Keratinocyte (primary cell): ENCODE measurements around the gene LRBA. TPM values are rescaled to one million over a fixed set of nuclear protein-coding genes. Genes with fewer than 3 reads are reported as not detected.

ENCODE experiments used
- DNase-seq: peaks from one replicate; pipeline ENCODE4 v3.0.0-alpha.2; 2011; ENCODE audit warnings: low read depth, missing footprints, low spot score
- FAIRE-seq: peaks from 2 replicates; lab custom pipeline; 2011; peaks lifted over from hg19 to GRCh38; lab: Jason Lieb, UNC
- H2AFZ ChIP-seq: 2 replicates; pipeline ENCODE4 v1.6.0; 2012; ENCODE audit warnings: low read length, control low read depth, inconsistent platforms; ENCODE audit not compliant: control insufficient read depth
- H3K27ac ChIP-seq: 2 replicates; pipeline ENCODE4 v1.5.1; 2011; ENCODE audit warnings: low read length; ENCODE audit not compliant: control insufficient read depth, insufficient read depth
- H3K27me3 ChIP-seq: 3 replicates; pipeline ENCODE4 v1.6.0; 2011; ENCODE audit warnings: low read length; ENCODE audit not compliant: control insufficient read depth, insufficient read depth; ENCODE audit errors: extremely low read depth
- H3K36me3 ChIP-seq, 2 experiments: 2 replicates in 1 of 2; 3 replicates in 1 of 2; pipeline ENCODE4 v1.5.1; 2011; ENCODE audit warnings: low read length in 2 of 2, mild to moderate bottlenecking in 1 of 2; ENCODE audit not compliant: control insufficient read depth in 2 of 2, insufficient read depth in 2 of 2; ENCODE audit errors: extremely low read depth in 1 of 2
- H3K4me1 ChIP-seq: 3 replicates; pipeline ENCODE4 v1.5.1; 2011; ENCODE audit warnings: low read length; ENCODE audit not compliant: control insufficient read depth, insufficient read depth; ENCODE audit errors: extremely low read depth
- H3K4me2 ChIP-seq: 3 replicates; pipeline ENCODE4 v1.6.0; 2011; ENCODE audit warnings: low read depth, low read length; ENCODE audit not compliant: control insufficient read depth, insufficient read depth; ENCODE audit errors: extremely low read depth
- H3K4me3 ChIP-seq, 3 experiments: fragments of 200-600 bp in 1 of 3; sonication (generic) in 1 of 3; 2 replicates in 2 of 3; 3 replicates in 1 of 3; pipeline ENCODE4 v1.5.1; 2011 to 2016; ENCODE audit warnings: low read length in 3 of 3, mild to moderate bottlenecking in 3 of 3, control low read depth in 2 of 3, inconsistent platforms in 1 of 3, low read depth in 1 of 3, mixed read lengths in 1 of 3, mixed run types in 1 of 3, moderate library complexity in 1 of 3; ENCODE audit not compliant: control insufficient read depth in 2 of 3, insufficient read depth in 2 of 3; ENCODE audit errors: extremely low read depth in 1 of 3
- H3K79me2 ChIP-seq: 2 replicates; pipeline ENCODE4 v1.6.0; 2012; ENCODE audit warnings: low read length; ENCODE audit not compliant: control insufficient read depth, insufficient read depth
- H3K9ac ChIP-seq: 3 replicates; pipeline ENCODE4 v1.6.0; 2011; ENCODE audit warnings: low read length; ENCODE audit not compliant: control insufficient read depth, insufficient read depth; ENCODE audit errors: extremely low read depth
- H3K9me1 ChIP-seq: 3 replicates; pipeline ENCODE4 v1.6.0; 2011; ENCODE audit warnings: low read length; ENCODE audit not compliant: control insufficient read depth, insufficient read depth; ENCODE audit errors: extremely low read depth
- H3K9me3 ChIP-seq: 2 replicates; pipeline ENCODE4 v1.5.1; 2012; ENCODE audit warnings: low read depth, low read length; ENCODE audit not compliant: control insufficient read depth
- H4K20me1 ChIP-seq: 3 replicates; pipeline ENCODE4 v1.6.0; 2011; ENCODE audit warnings: low read length; ENCODE audit not compliant: control insufficient read depth, insufficient read depth; ENCODE audit errors: extremely low read depth
- CTCF ChIP-seq, 3 experiments: IDR thresholded peaks in 1 of 3; conservative IDR thresholded peaks in 1 of 3; optimal IDR thresholded peaks in 1 of 3; 2 replicates in 2 of 3; 3 replicates in 1 of 3; pipeline versions ENCODE3 to v1.5.1; 2011; ENCODE audit warnings: low read length in 3 of 3, mild to moderate bottlenecking in 3 of 3, moderate library complexity in 2 of 3, control low read depth in 1 of 3, inconsistent platforms in 1 of 3; ENCODE audit not compliant: insufficient read depth in 2 of 3; ENCODE audit errors: extremely low read depth in 1 of 3
- EZH2 ChIP-seq: IDR thresholded peaks from one replicate; pipeline ENCODE4 v1.6.1; 2012; ENCODE audit warnings: inconsistent platforms, mild to moderate bottlenecking, low read length, moderate library complexity
- dilution Hi-C: fragments of 300-500 bp; cut with MboI; formaldehyde crosslinking; loops from one replicate; pipeline ENCODE4 v1.7.0; 2020; ENCODE audit warnings: low sequenced_read_pairs; ENCODE audit not compliant: extremely low pct_ligation_motif_present
- polyA plus RNA-seq, 5 experiments: library from polyadenylated mRNA; depleted of rRNA in 3 of 5; stranded (reverse) in 3 of 5; stranded (forward) in 1 of 5; unstranded in 1 of 5; fragments of >200 nt; gene quantifications; 1 replicate in 1 of 5; 2 replicates in 3 of 5; 3 replicates in 1 of 5; pipeline versions ENCODE4 v1.2.1 to v1.2.3, GENCODE V29; 2011 to 2012; ENCODE audit warnings: missing spikeins in 2 of 5, low read depth in 1 of 5, low replicate concordance in 1 of 5

LRBA gene
- polyA plus RNA-seq, 1 donor (not counting 4 experiments of a cell fraction or from before 2014, with no cell fraction given) = 35.6 TPM

- no peak overlapping the region for H3K4me2 ChIP-seq
- no peak overlapping the region for H3K4me3 ChIP-seq
- no peaks in the 10 kb centered on the region for H3K4me1 ChIP-seq
- H3K79me2 ChIP-seq = no peaks in the 10 kb centered on the region
- H4K20me1 ChIP-seq = no peaks in the 10 kb centered on the region
- H3K27ac ChIP-seq = no peak overlapping the region
- no peaks in the 10 kb centered on the region for H3K36me3 ChIP-seq
- no peak overlapping the region for H3K9ac ChIP-seq
- H3K27me3 ChIP-seq = no peaks in the 10 kb centered on the region
- FAIRE-seq (peak; percentile 17), DNase-seq (no peak)
- dilution Hi-C loops = no loop called here
- H3K9me1 ChIP-seq = no peaks in the 10 kb centered on the region
- TF ChIP-seq CTCF (optimal IDR thresholded peaks at IDR 0.05 in 1 of 3, IDR thresholded peaks at IDR 0.05 in 1 of 3, conservative IDR thresholded peaks at IDR 0.05 in 1 of 3; ENCODE audit: extremely low read depth in 1 of 3, insufficient read depth in 2 of 3, low read length in 3 of 3) = no peak
- TF ChIP-seq EZH2 = no peak
- H2AFZ ChIP-seq = no peak overlapping the region
- no peaks in the 10 kb centered on the region for H3K9me3 ChIP-seq
Measured at GRCh38 chr4:150436598-150437370, 578.3 kb downstream of the LRBA start.

- H3K4me1 ChIP-seq = no peaks in the 10 kb centered on the region
Measured at GRCh38 chr4:150431221-150431620, 583.9 kb downstream of the LRBA start.

More at GRCh38 chr4:150431221-150431620, 583.9 kb downstream of the LRBA start:
- Histone ChIP-seq H3K79me2 (no peaks in the 10 kb centered on the region), H3K9ac (no peak overlapping the region), H3K27me3 (no peaks in the 10 kb centered on the region), H3K4me2 (no peak overlapping the region), H3K9me3 (no peaks in the 10 kb centered on the region), H3K9me1 (no peaks in the 10 kb centered on the region), H3K27ac (no peak overlapping the region), H2AFZ (no peak overlapping the region), H3K36me3 (no peaks in the 10 kb centered on the region), H3K4me3 (no peak overlapping the region), H4K20me1 (no peaks in the 10 kb centered on the region)
- FAIRE-seq = no peak
- TF ChIP-seq EZH2 = no peak
- no peak for DNase-seq
- dilution Hi-C loops = no loop called here
